PC-3 (cell line): Measurements from ENCODE around the gene TCP10L. TPM values are rescaled to one million over a fixed set of nuclear protein-coding genes. Genes with fewer than 3 reads are reported as not detected.
"Not testable (repeated sequence)": the region's sequence is repeated elsewhere in the genome, so short reads cannot be mapped to it uniquely, and the experiment has no call there.

Experiments used
- ATAC-seq: fragments of 200-7000 bp; cut with Tn5 transposase; 2 replicates; pipeline ENCODE4 v1.9.1; 2020; ENCODE audit warnings: mild to moderate bottlenecking, moderate library complexity
- BruUV-seq: library from RNA; stranded (reverse); fragments of 400-500 nt; replicated peaks from 2 replicates; lab custom pipeline; 2021; lab: Mats Ljungman, UMichigan
- CTCF ChIA-PET: fragments of 300-600 bp; sonication (Branson Sonifier 250); formaldehyde crosslinking; loops from one replicate; lab custom pipeline; 2022; ENCODE audit warnings: antibody characterized with exemption; lab: Charles Lee
- POLR2A ChIA-PET: fragments of 300-600 bp; sonication (Branson Sonifier 250); formaldehyde crosslinking; loops from one replicate; lab custom pipeline; 2022; ENCODE audit warnings: antibody characterized with exemption; ENCODE audit not compliant: unreplicated experiment; lab: Charles Lee
- DNase-seq: peaks from one replicate; pipeline ENCODE4 v3.0.0-alpha.2; 2015
- H2AFZ ChIP-seq: fragments of 300-600 bp; sonication (generic); 2 replicates; pipeline ENCODE4 v1.6.0; 2016; ENCODE audit warnings: antibody characterized with exemption, low read length
- H3F3A ChIP-seq: fragments of 300-600 bp; sonication (generic); one replicate; pipeline ENCODE4 v1.6.0; 2017; ENCODE audit warnings: antibody characterized with exemption, low read length, control low read depth, mild to moderate bottlenecking; ENCODE audit not compliant: unreplicated experiment
- H3K27ac ChIP-seq: fragments of 300-600 bp; sonication (generic); 2 replicates; pipeline ENCODE4 v1.5.1; 2016; ENCODE audit warnings: mild to moderate bottlenecking, low read length
- H3K27me3 ChIP-seq: fragments of 300-600 bp; sonication (generic); 2 replicates; pipeline ENCODE4 v1.6.1; 2016; ENCODE audit warnings: low read length, mixed read lengths
- H3K36me3 ChIP-seq: fragments of 300-600 bp; sonication (generic); 2 replicates; pipeline ENCODE4 v1.6.1; 2016; ENCODE audit warnings: low read depth, mixed run types, low read length, mixed read lengths
- H3K4me1 ChIP-seq: fragments of 300-600 bp; sonication (generic); 2 replicates; pipeline ENCODE4 v1.5.1; 2016; ENCODE audit warnings: low read length; ENCODE audit not compliant: insufficient read depth
- H3K4me2 ChIP-seq: fragments of 300-600 bp; sonication (generic); 2 replicates; pipeline ENCODE4 v1.6.0; 2016; ENCODE audit warnings: low read length
- H3K4me3 ChIP-seq: fragments of 300-600 bp; sonication (generic); 2 replicates; pipeline ENCODE4 v1.5.1; 2016; ENCODE audit warnings: mild to moderate bottlenecking, low read length, mixed read lengths
- H3K79me2 ChIP-seq: fragments of 300-600 bp; sonication (generic); 2 replicates; pipeline ENCODE4 v1.6.1; 2017; ENCODE audit warnings: low read length, mixed read lengths
- H3K9ac ChIP-seq: fragments of 300-600 bp; sonication (generic); 2 replicates; pipeline ENCODE4 v1.6.0; 2016; ENCODE audit warnings: mild to moderate bottlenecking, low read length
- H3K9me2 ChIP-seq: fragments of 300-600 bp; sonication (generic); replicated peaks from 2 replicates; pipeline ENCODE4 v1.6.1; 2016; ENCODE audit warnings: mixed run types, low read length, mixed read lengths
- H3K9me3 ChIP-seq: fragments of 300-600 bp; sonication (generic); 2 replicates; pipeline ENCODE4 v1.6.1; 2016; ENCODE audit warnings: low read length, mixed read lengths
- H4K20me1 ChIP-seq: fragments of 300-600 bp; sonication (generic); 2 replicates; pipeline ENCODE4 v1.6.1; 2016; ENCODE audit warnings: low read length, mixed read lengths
- EZH2 ChIP-seq: fragments of 300-600 bp; sonication (generic); IDR thresholded peaks from one replicate; pipeline ENCODE4 v1.6.1; 2017; ENCODE audit warnings: antibody characterized with exemption, mild to moderate bottlenecking, low read length; ENCODE audit not compliant: unreplicated experiment
- EZH2phosphoT487 ChIP-seq: fragments of 300-600 bp; sonication (generic); IDR thresholded peaks from 2 replicates; pipeline ENCODE4 v1.6.1; 2018; ENCODE audit warnings: mild to moderate bottlenecking, antibody characterized with exemption, low read length, borderline replicate concordance
- intact Hi-C: fragments of 100-400 bp; cut with micrococcal nuclease; formaldehyde crosslinking; loops from 2 replicates; pipeline ENCODE4 v1.9.0; 2023
- total RNA-seq: library from RNA; depleted of rRNA; stranded (reverse); fragments of >200 nt; gene quantifications from 2 replicates; pipeline ENCODE4 v1.2.3, GENCODE V29; 2014
- TF ChIP-seq, protein P1 (sequence below): fragments of 300-600 bp; sonication (generic); conservative IDR thresholded peaks from 2 replicates; pipeline ENCODE4 v1.5.1; 2017; ENCODE audit warnings: antibody characterized with exemption, low read depth, mild to moderate bottlenecking, low read length

Gene TCP10L
- total RNA-seq, 1 experiment from 2014 or later: 2.1 TPM

GRCh38 chr21:32562426-32562825 is 22.9 kb downstream of the TCP10L start:
- CTCF ChIA-PET: no interaction called here

GRCh38 chr21:32561476-32561875 is 23.8 kb downstream of the TCP10L start:
- intact Hi-C loops, H3K36me3 ChIP-seq, H2AFZ ChIP-seq, H3K4me3 ChIP-seq, H3K27me3 ChIP-seq, H3K79me2 ChIP-seq, H3K4me1 ChIP-seq, H3F3A ChIP-seq, H4K20me1 ChIP-seq, ATAC-seq, H3K9me2 ChIP-seq, POLR2A ChIA-PET, DNase-seq, H3K4me2 ChIP-seq, H3K27ac ChIP-seq, H3K9ac ChIP-seq, H3K9me3 ChIP-seq, CTCF ChIA-PET, BruUV-seq: not testable (repeated sequence)

More at GRCh38 chr21:32562426-32562825, 22.9 kb downstream of the TCP10L start:
- no peak for ATAC-seq
- Histone ChIP-seq H3K27ac (no peak overlapping the region), H3K4me1 (no peaks in the 10 kb centered on the region), H3K36me3 (no peaks in the 10 kb centered on the region), H3K9me2 (no peaks in the 10 kb centered on the region), H3K4me3 (no peak overlapping the region), H3K27me3 (no peaks in the 10 kb centered on the region), H3K9ac (no peak overlapping the region), H3K9me3 (no peaks in the 10 kb centered on the region), H4K20me1 (no peaks in the 10 kb centered on the region), H2AFZ (no peak overlapping the region), H3F3A (no peaks in the 10 kb centered on the region), H3K4me2 (no peak overlapping the region), H3K79me2 (no peaks in the 10 kb centered on the region)
- BruUV-seq: no TSS peak
- POLR2A ChIA-PET: no interaction called here
- no peak for TF ChIP-seq EZH2
- intact Hi-C loops: no loop called here
- no peak for DNase-seq

- Histone ChIP-seq H2AFZ (no peak overlapping the region), H3F3A (no peaks in the 10 kb centered on the region), H3K4me2 (no peak overlapping the region), H3K9me2 (no peaks in the 10 kb centered on the region), H3K27ac (no peak overlapping the region), H3K9ac (no peak overlapping the region), H3K9me3 (no peaks in the 10 kb centered on the region), H3K79me2 (no peaks in the 10 kb centered on the region), H3K4me1 (no peaks in the 10 kb centered on the region), H3K36me3 (no peaks in the 10 kb centered on the region), H4K20me1 (no peaks in the 10 kb centered on the region), H3K27me3 (no peaks in the 10 kb centered on the region), H3K4me3 (no peak overlapping the region)
- no peak for DNase-seq
- intact Hi-C loops: no loop called here
- TF ChIP-seq EZH2 (no peak), EZH2phosphoT487 (no peak)
- TF ChIP-seq, protein P1, sequence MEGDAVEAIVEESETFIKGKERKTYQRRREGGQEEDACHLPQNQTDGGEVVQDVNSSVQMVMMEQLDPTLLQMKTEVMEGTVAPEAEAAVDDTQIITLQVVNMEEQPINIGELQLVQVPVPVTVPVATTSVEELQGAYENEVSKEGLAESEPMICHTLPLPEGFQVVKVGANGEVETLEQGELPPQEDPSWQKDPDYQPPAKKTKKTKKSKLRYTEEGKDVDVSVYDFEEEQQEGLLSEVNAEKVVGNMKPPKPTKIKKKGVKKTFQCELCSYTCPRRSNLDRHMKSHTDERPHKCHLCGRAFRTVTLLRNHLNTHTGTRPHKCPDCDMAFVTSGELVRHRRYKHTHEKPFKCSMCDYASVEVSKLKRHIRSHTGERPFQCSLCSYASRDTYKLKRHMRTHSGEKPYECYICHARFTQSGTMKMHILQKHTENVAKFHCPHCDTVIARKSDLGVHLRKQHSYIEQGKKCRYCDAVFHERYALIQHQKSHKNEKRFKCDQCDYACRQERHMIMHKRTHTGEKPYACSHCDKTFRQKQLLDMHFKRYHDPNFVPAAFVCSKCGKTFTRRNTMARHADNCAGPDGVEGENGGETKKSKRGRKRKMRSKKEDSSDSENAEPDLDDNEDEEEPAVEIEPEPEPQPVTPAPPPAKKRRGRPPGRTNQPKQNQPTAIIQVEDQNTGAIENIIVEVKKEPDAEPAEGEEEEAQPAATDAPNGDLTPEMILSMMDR: no peak
- no peak for ATAC-seq
- CTCF ChIA-PET: no interaction called here
- POLR2A ChIA-PET: no interaction called here
- BruUV-seq: no TSS peak
These were observed 24.4 kb downstream of the TCP10L start for GRCh38 chr21:32560896-32561295.

DNA sequence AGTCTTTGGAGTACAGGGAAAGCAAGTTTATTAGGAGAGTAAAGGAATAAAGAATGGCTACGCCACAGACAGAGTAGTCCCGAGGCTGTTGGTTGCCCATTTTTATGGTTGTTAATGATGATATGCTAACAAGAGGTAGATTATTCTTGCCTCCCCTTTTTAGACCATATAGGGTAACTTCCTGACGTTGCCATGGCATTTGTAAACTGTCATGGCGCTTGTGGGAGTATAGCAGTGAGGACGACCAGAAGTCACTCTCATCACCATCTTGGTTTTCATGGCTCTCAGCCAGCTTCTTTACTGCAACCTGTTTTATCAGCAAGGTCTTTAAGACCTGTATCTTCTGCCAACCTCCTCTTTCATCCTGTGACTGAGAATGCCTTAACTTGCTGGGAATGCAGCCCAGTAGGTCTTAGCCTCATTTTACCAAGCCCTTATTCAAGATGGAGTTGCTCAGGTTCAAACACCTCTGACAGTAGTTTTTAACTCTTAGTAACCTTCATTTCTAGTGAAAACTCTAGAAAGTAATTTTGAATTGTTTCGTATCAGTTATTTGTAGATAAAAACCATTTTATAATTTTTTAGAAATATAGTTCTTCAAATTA is 26.2 kb downstream of the TCP10L start:
- Histone ChIP-seq H3K4me1 (no peaks in the 10 kb centered on the region), H3F3A (no peaks in the 10 kb centered on the region), H3K27me3 (no peaks in the 10 kb centered on the region), H3K36me3 (no peaks in the 10 kb centered on the region), H3K27ac (no peak overlapping the region), H3K4me3 (no peak overlapping the region), H3K4me2 (no peak overlapping the region), H3K9me3 (no peaks in the 10 kb centered on the region), H3K79me2 (no peaks in the 10 kb centered on the region), H3K9me2 (no peaks in the 10 kb centered on the region), H2AFZ (no peak overlapping the region), H3K9ac (no peak overlapping the region), H4K20me1 (no peaks in the 10 kb centered on the region)
- no peak for TF ChIP-seq EZH2phosphoT487
- no peak for TF ChIP-seq EZH2
- POLR2A ChIA-PET: no interaction called here
- intact Hi-C loops: no loop called here
- ATAC-seq (no peak), DNase-seq (no peak)
- no TSS peak for BruUV-seq
- CTCF ChIA-PET: no interaction called here
